Omental fat pad (tissue), 4 donors: ENCODE results near the gene C10orf105. TPM values are rescaled to one million over a fixed set of nuclear protein-coding genes. Genes with fewer than 3 reads are reported as not detected.

ENCODE experiments used
- ATAC-seq: fragments of 150-250 bp; one replicate; pipeline ENCODE4 v1.9.1; 2016; ENCODE audit warnings: mild to moderate bottlenecking, moderate library complexity; ENCODE audit not compliant: low FRiP score
- DNase-seq: peaks from one replicate; pipeline ENCODE4 v3.0.0-alpha.2; 2019; ENCODE audit warnings: low spot score
- CTCF ChIP-seq, 3 donors: fragments of 450-650 bp; IDR thresholded peaks; one replicate each; pipeline ENCODE4 v1.5.1; 2016 to 2017; ENCODE audit warnings: antibody characterized with exemption in 3 of 3, mild to moderate bottlenecking in 3 of 3, moderate library complexity in 2 of 3
- total RNA-seq, 4 donors: library from RNA; depleted of rRNA; stranded (reverse); fragments of >200 nt; gene quantifications; one replicate each; pipeline ENCODE4 v1.1.0, GENCODE V29; 2016

The C10orf105 gene
- total RNA-seq, 4 donors from 2014 or later, result 0.16 to 0.56 (median 0.31) TPM

- DNase-seq, result no peak
- no peak for TF ChIP-seq CTCF (IDR thresholded peaks at IDR 0.05)
- ATAC-seq, result no peak
Observed at GRCh38 chr10:71741671-71742070, 22.1 kb upstream of the C10orf105 start.

GRCh38 chr10:71741029-71741428 lies 21.5 kb upstream of the C10orf105 start:
- no peak for TF ChIP-seq CTCF (IDR thresholded peaks at IDR 0.05)
- DNase-seq (no peak), ATAC-seq (no peak)

GRCh38 chr10:71740069-71740653 lies 20.6 kb upstream of the C10orf105 start:
- peak; percentile 25 for ATAC-seq
- no peak for TF ChIP-seq CTCF (IDR thresholded peaks at IDR 0.05)
- DNase-seq, result no peak

DNA sequence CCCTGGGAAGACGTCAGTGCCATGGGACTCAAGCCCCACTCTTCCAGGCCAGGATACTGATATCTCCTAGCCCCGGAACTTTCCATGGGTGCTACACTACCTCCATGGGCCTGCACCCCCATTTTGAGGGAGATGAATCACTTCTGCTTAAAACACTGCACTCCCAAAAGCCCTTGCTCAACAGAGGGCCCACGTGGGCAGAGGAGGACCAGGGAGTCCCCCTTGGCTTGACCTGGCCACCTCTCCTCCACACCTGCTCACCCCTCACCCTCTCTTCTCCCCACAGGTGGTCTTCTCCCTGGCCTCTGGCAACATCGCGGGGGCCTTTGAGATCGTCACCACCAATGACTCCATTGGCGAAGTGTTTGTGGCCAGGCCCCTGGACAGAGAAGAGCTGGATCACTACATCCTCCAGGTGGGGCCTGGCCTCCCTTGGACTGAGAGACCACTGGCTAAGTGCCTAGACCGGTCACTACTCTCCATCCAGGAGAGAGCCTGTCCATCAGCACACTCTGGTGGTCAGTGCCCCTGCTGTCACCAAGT lies 19.9 kb upstream of the C10orf105 start:
- DNase-seq, result no peak
- no peak for TF ChIP-seq CTCF (IDR thresholded peaks at IDR 0.05)
- no peak for ATAC-seq

GRCh38 chr10:71737834-71738197 lies 18.2 kb upstream of the C10orf105 start:
- ATAC-seq (no peak), DNase-seq (no peak)
- no peak for TF ChIP-seq CTCF (IDR thresholded peaks at IDR 0.05)

- ATAC-seq (no peak), DNase-seq (no peak)
- no peak for TF ChIP-seq CTCF (IDR thresholded peaks at IDR 0.05)
Observed at GRCh38 chr10:71737001-71737833, 17.6 kb upstream of the C10orf105 start.
